EH (cell line): ENCODE measurements around the gene MYLIP.

Source experiments
- DNase-seq: peaks from one replicate; pipeline ENCODE4 v3.0.0-alpha.2; 2015; ENCODE audit warnings: low read depth

The MYLIP gene

DNA sequence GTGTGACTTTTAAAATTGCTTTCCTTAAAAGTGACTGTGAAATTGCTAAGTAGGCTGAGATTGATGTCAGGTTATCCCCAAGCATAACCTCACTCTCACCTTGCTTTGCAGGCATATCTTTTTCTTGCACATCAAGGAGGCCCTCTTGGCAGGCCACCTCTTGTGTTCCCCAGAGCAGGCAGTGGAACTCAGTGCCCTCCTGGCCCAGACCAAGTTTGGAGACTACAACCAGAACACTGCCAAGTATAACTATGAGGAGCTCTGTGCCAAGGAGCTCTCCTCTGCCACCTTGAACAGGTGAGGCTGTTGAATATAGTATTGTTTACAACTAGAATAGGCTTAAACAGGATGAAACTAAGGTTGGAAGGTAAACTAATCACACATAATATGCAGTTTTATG is 12.6 kb downstream of the MYLIP start:
- DNase-seq = no peak

DNA sequence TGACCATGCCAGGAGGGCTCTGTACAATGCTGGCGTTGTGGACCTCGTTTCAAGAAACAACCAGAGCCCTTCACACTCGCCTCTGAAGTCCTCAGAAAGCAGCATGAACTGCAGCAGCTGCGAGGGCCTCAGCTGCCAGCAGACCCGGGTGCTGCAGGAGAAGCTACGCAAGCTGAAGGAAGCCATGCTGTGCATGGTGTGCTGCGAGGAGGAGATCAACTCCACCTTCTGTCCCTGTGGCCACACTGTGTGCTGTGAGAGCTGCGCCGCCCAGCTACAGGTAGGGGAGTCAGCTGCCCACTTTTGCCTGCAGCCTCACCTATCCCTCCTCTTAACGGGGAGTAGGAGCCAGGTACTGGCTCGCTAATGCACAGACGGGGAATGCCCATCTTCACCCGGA is 16.2 kb downstream of the MYLIP start:
- no peak for DNase-seq

DNA sequence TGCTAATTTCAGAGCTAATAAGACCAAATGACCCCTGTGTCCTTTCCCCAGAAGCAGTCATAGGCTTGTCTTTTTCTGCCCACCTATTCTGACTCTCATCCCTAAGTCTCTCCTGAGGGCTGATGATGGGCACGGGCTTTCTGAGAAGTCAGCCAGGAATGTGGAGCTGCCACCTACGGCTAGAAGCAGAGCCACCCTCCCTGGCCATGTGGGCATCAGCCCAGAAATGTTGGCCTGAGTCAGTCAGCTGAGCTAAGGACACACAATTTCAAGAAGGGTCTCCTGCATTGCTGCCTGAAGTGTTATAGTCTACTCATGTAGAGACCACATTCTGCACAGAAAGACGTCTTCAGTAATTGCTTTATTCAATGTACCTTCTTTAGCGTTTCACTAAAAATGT is 17.1 kb downstream of the MYLIP start:
- no peak for DNase-seq

DNA sequence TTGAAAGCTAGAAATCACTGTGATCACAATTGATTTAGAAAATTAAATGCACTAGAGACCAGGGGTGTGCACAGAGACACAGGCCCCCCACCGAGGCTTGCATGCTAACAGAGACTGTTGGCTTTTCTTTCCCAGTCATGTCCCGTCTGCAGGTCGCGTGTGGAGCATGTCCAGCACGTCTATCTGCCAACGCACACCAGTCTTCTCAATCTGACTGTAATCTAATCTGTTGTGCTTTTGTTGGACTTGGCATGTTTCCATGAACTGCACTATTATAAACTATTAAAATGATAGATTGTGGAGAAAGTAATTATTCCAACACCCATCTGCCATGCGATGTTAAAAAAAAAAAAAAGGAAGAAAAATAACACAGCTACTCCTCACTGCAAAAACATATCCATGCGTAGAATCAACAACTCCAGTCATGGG is 17.7 kb downstream of the MYLIP start:
- no peak for DNase-seq

DNA sequence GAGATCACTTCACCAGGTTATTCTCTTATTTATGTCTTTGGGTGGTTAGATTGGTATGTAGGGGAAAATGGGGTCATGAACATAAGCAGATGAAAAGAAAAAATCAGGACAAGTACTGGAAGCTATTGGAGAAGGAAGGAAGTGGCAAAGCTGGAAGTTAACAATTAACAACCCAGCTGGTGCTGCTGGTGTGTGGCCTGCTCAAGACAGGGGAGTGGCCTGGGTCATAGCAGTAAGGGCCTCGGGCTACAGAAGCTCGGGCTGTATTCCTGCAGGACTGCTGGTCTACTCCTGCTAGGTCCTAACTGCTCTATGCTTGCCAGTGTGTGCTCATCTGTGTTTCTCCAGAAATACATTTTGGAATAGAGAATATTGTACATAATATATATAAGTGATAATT is 19.6 kb downstream of the MYLIP start:
- DNase-seq = no peak

DNA sequence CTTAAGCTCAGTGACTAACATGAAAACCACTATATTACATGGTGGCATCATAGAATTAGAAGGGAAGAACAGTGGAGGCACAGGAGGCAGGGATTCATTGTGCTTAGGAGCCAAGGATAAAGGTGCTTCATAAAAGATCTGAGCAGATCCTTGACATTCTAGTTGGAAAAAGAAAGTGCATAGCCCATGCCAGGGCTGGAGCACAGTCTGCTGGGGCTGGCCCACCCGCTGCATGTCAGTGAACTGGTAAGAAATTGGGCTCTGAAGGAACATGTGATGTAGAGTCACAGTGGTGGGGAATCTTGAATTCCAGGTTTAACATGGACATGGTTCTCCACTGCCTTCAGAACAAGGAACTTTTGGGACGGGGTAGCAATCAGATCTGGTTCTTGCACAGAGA is 20.4 kb downstream of the MYLIP start:
- DNase-seq = no peak

DNA sequence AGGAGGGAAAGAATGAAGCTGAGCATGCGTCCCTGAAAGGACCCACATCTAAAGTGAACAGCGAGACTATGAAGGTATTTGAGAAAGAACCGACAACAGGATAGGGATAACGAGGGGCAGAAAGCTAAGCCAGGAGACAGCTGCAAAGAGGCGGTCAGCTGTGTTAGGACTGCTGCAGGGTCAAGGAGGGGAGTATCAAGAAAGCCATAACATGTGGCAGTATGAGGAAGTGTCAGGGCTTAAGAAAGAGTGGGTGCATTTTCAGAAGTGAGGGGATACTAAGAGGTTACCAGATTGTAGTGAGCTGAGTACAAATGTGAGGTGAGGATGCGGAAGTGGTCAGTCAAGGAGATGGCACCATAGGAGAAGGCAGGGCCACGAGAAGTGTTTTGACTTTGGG is 21.2 kb downstream of the MYLIP start:
- no peak for DNase-seq

DNA sequence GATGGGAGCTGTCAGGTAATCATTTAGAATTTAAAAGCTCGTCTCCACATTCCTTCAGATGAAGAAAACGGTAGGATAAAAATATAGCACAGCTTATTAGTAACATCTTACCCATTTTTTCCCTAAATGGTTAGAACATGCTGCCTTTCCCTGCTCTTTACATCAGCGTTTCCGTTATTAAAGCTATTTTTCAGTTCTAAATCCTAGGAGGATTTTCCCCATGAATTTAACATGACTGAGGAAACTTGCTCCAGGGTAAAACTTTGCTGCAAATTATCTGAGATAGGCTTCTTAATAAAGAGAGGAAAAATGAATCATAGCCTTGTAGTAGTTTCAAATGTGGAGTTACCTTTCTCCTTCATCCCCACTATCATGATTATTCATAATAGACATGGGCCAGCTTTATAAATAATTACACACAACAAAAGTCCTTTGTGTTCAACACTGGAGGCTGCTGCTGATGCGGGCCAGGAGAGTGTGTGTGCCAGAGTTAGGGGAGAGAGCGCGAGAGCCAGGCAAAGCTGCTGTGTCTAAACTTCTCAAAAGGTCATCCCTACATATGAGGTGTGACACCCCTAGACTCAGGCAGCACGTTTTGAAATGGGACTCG is 24.4 kb downstream of the MYLIP start:
- no peak for DNase-seq

DNA sequence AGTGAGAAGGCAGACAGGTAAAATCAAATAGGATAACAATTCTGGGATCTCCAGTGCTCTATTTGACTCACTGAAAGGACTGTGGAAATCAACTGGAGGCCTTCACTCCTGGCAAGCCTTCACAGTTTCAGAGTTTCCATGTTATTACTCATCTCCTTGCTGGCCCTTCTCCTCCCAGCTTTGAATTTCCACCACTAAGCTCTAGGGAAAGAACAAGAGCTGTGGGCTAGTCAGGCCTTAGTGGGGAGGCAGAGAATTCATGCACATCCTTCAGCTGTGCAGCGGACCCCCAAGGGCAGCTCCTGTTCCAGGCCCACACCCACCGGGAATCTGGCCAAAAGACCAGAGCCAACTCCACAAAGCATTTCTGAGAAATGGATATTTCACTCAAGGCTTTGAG is 26.0 kb downstream of the MYLIP start:
- peak; percentile 63 for DNase-seq

DNA sequence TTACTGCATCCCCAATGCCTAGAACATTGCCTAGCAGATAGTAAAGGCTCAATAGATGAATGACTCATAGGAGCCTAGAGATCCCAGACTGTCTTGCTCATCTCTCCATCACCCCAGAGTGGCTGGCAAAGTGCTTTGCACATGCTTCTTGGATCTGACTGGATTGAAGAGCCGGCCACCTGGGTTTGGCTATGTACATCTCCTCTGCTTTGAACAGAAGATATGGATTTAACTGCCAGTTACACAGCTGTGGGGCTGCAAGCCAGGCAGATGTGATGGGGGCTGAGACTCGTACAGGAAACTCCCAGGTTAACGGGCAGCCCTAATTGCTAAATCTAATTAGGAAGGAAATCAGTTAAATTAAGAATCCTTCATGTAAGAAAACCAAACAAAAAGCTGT is 28.6 kb downstream of the MYLIP start:
- DNase-seq = no peak

DNA sequence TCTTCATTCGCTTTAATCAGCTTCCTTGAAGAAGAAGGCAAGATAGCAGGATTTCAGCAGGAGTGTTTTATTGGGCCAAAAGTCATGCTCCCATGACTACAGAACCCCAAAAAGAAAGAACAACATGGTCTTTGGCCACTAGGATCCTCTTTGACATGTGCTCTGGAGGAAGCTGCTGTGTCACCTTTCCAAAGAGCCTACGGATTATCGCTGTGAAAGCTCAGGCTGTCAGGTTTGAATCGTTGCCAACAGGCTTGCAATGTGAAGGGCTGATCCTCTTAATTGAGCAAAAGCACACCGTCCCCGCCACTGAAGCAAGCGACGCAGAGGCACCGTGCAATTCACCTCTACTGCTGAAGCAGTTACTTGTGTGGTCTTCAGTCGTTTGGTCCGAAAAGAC is 29.0 kb downstream of the MYLIP start:
- no peak for DNase-seq

DNA sequence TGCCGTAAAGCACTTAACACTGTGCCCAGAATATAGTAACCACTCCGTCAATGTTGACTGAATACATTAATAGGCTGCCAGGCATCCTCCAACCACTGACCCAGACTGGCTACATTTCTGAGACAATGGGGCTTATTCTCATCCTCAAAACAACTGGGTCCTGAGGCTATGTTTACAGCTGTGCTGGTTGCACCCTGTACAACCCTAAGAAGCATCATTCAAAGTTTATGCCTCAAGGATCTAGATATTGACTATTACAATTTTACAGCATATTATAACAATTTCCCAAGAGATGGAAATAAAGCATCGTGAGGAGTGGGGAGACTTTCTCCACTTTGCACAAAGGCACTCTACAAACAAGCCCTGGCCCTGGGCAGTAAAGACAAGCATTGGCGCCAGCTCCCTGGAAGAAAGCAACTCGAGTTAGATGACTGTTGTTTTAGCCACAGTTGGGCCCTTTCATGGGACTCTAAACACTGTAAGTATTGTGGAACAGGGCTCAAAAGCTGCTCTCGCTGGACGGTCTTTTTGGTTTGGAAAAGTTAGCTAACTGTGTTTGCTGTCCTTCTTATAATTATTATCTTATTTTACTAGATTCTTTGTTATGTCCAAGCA is 30.2 kb downstream of the MYLIP start:
- DNase-seq = no peak

DNA sequence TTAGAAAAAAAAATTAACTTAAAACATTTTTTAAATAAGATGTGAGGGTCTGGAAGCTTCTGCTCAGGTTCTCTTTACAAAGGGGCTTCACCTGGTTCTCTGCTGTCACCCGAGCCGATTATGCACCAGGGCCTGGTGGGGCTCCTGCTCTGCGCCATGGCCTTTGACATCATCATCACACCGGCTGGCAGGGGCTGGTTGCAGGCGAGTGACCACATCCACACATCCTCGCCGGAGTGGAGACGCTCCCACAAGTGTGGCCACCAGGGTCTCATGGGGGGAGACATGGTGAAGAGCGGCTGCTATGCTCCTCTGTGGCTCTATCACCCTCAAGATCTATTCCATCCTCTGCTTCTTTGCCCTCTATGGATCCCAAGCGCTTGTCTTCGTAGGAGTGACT is 31.9 kb downstream of the MYLIP start:
- DNase-seq = no peak

DNA sequence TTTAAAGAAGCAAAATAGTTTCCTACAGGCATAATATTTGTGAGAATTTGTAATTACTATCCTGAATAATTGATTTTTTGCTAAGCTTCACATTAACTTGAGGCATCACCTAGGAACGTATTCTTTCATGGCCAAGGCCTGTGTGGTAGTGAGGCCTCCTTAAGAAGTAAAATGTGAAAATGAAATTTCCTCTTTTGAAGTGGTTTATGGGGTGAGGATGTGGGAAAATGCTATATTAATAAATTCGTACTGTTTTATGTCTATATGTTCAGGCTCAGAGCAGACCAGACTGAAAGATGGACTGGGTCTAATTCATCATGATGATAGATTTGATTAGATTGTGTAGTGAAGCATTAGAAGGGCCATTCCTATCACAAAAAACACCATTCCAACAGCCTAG is 33.1 kb downstream of the MYLIP start:
- no peak for DNase-seq

DNA sequence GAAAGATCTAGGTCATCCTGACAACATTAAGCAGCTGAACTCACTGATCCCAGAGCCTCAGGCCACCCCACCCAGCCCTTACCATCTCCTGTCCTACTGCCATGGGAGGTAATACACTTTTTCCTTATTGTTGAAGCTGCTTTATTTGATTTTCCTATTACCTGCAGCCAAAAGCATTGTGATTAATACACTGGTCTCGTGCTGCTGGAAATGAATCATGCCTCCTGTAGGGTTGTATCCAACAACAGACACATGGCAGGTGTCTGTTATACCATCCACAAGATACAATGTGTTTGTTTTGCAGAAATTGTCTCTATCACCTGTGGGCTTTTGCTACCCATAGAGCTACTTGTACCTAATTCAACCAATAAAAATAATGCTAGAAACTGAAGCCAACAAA is 34.2 kb downstream of the MYLIP start:
- no peak for DNase-seq

DNA sequence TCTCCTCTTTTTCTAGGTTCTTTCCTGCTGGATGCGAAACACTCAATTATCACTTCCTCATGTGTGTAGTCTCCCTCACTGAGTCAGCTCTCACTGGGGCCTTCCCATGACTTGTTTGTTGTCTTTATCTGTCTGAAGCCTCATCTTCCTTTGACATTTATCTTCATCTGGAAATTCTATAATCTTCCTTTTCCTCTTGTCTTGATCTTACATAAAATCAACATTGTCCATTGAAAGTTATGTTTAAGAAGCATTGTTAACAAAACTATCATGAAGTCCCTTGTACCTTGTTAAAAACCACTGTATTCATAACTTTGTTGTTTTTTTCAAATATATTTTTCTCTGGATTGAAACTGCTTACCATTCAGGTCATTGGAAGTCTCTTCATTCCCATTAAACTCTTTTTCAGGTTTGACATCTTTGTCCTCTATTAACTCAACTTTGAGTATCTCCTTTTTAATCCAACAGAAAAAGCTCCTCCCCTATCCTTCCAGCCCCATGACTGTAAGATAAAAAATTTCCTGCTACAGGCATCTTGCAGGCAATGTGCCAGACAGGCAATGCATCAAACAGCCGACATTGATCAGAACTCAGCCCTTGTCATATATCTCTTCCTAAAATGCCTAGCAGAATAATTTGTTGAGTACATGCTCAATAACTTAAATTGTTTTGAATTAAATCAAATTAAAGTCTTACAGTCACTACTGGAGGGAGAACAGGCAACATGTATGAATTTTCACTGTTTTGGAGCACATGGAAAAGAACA is 34.8 kb downstream of the MYLIP start:
- peak; percentile 42 for DNase-seq

DNA sequence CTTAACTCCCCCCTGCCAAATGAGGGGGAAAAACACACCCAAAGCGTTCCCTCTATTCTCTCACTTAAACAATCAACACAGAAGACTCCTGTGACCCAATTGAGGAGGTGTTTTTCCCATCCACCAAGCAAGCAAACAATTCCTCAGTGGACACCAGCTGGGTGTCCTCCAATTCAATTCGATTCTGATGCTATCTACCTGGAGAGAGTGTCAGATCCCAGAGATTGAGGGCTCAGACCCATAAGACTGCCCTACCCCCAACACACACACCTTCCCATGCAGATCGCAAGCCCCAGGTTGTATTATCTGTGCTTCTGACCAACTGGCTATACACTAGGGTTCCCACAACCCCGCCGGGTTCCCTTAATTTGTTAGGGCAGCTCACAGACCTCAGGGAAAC is 36.8 kb downstream of the MYLIP start:
- DNase-seq = no peak

DNA sequence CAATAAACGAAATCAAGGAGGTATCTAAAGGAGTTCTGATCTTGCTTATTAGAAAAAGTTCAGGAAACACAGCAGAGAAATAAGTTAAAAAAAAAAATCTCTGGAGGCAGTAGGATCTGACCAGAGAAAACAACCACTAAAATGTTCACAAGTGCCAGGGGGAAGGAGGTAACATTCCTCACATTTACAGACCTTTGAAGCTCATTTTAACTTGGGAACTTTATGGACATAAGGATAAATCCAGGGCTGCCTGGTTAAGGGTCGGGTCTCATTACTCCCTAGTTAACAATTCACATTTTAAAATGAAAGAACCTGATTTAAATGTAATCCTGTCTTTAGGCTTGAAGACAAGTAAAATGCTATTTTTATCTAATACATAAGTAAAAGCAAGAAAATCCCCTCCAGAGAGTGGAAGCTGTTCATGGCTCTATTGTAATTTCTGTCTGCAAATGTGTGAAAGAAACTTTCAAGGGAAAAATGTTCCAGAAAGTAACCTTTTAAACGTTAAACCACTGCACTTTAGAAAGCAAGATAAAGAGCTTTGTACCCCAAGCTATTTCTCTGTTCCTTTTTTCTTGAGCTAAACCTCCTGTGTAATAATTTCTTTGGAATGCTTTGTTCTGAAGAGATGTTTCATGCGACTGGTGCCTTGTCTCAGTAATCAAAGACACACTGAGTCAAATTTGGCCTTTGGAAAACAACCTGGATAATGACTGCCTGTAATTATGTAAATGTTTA is 38.2 kb downstream of the MYLIP start:
- no peak for DNase-seq

DNA sequence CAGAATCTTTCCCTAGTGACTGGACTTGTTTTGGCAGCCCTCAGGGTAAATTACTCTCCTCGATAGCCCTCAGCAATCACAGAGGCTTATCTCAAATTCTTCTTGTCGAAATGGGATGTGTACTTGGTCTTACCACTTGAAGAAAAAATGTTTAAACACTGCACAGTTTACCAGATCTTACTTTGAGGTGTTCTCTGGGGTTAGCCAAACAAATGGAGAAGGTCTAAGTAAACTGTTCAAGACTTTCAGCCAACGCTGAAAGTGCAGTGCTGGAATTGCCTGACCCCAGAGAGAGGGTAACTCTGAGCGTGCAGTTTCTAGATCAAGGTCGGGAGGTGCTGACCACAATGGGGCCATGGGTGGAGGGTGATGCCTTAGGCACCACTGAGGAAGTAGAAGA is 39.2 kb downstream of the MYLIP start:
- DNase-seq = no peak

DNA sequence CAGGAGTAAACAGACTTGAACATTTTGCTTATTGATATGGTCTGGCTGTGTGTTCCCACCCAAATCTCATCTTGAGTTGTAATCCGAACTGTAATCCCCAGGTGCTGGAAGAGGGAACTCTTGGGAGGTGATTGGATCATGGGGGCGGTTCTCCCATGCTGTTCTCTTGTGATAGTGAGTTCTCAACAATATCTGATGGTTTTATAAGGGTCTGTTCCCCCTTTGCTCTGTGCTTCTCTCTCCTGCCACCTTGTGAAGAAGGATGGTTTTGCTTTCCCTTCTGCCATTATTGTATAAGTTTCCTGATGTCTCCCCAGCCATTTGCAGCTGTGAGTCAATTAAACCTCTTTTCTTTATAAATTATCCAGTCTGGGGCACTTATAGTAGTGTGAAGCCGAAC is 40.0 kb downstream of the MYLIP start:
- peak; percentile 36 for DNase-seq

DNA sequence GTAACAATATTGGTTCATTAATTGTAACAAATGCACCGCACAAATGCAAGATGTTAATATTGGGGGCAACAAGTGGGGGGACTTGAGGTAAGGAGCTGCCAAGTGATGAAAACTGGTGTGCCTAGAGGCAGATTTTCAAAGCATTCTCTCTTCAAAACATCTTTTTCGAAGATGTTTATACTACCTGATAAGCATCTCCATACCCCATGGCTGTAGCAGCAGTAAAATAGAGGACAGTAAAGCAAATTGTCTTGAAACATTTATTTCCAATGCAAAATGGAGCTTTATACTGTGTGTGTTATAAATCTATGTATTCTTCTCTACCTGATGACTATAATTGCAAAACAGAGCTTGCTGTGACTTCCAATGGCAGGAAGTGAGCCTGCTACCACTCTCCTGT is 42.5 kb downstream of the MYLIP start:
- DNase-seq = no peak

DNA sequence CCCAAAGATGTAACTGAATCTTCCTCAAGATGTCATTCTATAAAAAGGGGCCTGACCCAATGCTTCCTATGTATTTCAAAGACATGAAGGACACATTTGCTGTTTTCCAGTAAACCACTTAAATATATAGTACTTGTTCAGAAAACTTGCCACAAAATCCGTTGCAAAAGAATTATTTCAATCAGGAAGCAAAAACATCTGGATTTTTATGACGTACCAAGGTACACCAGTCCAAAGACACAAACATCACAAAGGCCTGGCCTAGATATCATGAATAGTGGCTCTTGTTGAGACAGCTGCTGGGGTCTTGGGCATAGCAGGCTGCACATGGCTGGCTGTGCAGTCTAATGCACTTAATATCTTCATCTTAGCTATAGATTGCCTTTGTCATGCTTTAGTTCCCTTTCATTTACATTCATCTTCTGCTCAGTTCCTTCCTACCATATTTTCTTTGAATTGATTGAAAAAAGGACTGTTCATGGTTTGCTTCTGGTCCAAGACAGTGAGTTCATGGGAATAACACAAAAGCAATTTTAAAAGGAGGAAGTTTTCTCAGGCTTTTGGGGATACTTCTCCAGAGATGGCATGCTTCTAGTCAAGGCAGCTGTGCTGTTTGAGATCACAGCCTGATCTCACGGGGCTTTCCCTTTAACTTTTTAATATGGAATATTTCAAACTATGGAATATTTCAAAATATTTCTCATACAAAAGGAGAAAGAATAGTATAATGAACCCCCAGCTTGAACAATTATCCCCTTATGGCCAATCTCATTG is 44.5 kb downstream of the MYLIP start:
- no peak for DNase-seq
